ENCODE results near the gene FOXK2. TPM values are rescaled to one million over a fixed set of nuclear protein-coding genes. Genes with fewer than 3 reads are reported as not detected.
A peak's percentile ranks its signal among the peaks of the same experiment; 100 is the strongest.

Gene FOXK2
- total RNA-seq, 1 donor from 2014 or later: 76.6 TPM

GRCh38 chr17:82642022-82642421, 122.5 kb downstream of the FOXK2 start:
- DNase-seq (ENCODE audit: low spot score, unreplicated experiment): no peak
- Mint-ChIP-seq H3K27ac (peak overlapping the region; percentile 67), H3K27me3 (no peaks in the 10 kb centered on the region), H3K4me3 (ENCODE audit: low read depth) (no peak overlapping the region), H3K9me3 (ENCODE audit: low read depth) (peaks cover 9% of the 10 kb centered on the region), H3K4me1 (ENCODE audit: low read depth) (peaks cover 20% of the 10 kb centered on the region), H3K36me3 (ENCODE audit: insufficient read depth) (peaks cover 37% of the 10 kb centered on the region)
- TF ChIP-seq CTCF (IDR thresholded peaks at IDR 0.05; ENCODE audit: unreplicated experiment): no peak

- H3K27ac Mint-ChIP-seq: peak overlapping the region; percentile 29
Measured at GRCh38 chr17:82644148-82644547, 124.6 kb downstream of the FOXK2 start.

GRCh38 chr17:82645516-82645915, 126.0 kb downstream of the FOXK2 start:
- Mint-ChIP-seq H3K27ac (peak overlapping the region; percentile 67), H3K4me1 (ENCODE audit: low read depth) (peaks cover 13% of the 10 kb centered on the region), H3K4me3 (ENCODE audit: low read depth) (peak overlapping the region; percentile 86), H3K27me3 (no peaks in the 10 kb centered on the region), H3K36me3 (ENCODE audit: insufficient read depth) (peaks cover 13% of the 10 kb centered on the region), H3K9me3 (ENCODE audit: low read depth) (no peaks in the 10 kb centered on the region)
- no peak for TF ChIP-seq CTCF (IDR thresholded peaks at IDR 0.05; ENCODE audit: unreplicated experiment)
- no peak for DNase-seq (ENCODE audit: low spot score, unreplicated experiment)

More at GRCh38 chr17:82644148-82644547, 124.6 kb downstream of the FOXK2 start:
- Mint-ChIP-seq H3K36me3 (ENCODE audit: insufficient read depth) (peaks cover 22% of the 10 kb centered on the region), H3K9me3 (ENCODE audit: low read depth) (peaks cover 2% of the 10 kb centered on the region), H3K4me1 (ENCODE audit: low read depth) (peaks cover 13% of the 10 kb centered on the region), H3K4me3 (ENCODE audit: low read depth) (no peak overlapping the region), H3K27me3 (no peaks in the 10 kb centered on the region)
- TF ChIP-seq CTCF (IDR thresholded peaks at IDR 0.05; ENCODE audit: unreplicated experiment): no peak
- DNase-seq (ENCODE audit: low spot score, unreplicated experiment): no peak

- Mint-ChIP-seq H3K4me1 (ENCODE audit: low read depth) (peaks cover 13% of the 10 kb centered on the region), H3K36me3 (ENCODE audit: insufficient read depth) (peaks cover 5% of the 10 kb centered on the region), H3K4me3 (ENCODE audit: low read depth) (peak overlapping the region; percentile 86), H3K9me3 (ENCODE audit: low read depth) (no peaks in the 10 kb centered on the region), H3K27me3 (no peaks in the 10 kb centered on the region), H3K27ac (peak overlapping the region; percentile 89)
- peak; percentile 50 for DNase-seq (ENCODE audit: low spot score, unreplicated experiment)
- TF ChIP-seq CTCF (IDR thresholded peaks at IDR 0.05; ENCODE audit: unreplicated experiment): peak; percentile 19
Measured at GRCh38 chr17:82647593-82648164, 128.1 kb downstream of the FOXK2 start.

- Mint-ChIP-seq H3K4me3 (ENCODE audit: low read depth) (peak within 1 kb of the TSS; percentile 86), H3K9me3 (ENCODE audit: low read depth) (no peaks in the 10 kb centered on the region), H3K27ac (peak within 1 kb of the TSS; percentile 89), H3K4me1 (ENCODE audit: low read depth) (peaks cover 13% of the 10 kb centered on the region), H3K36me3 (ENCODE audit: insufficient read depth) (peaks cover 2% of the 10 kb centered on the region), H3K27me3 (no peaks in the 10 kb centered on the region)
- no peak for TF ChIP-seq CTCF (IDR thresholded peaks at IDR 0.05; ENCODE audit: unreplicated experiment)
- DNase-seq (ENCODE audit: low spot score, unreplicated experiment): peak; percentile 86
Measured at GRCh38 chr17:82648165-82648668, 128.7 kb downstream of the FOXK2 start, which contains the start of gene WDR45B. Gene WDR45B (minus strand): TSS chr17:82648444. CDS start chr17:82648340, 104 bp downstream.
